Parathyroid adenoma (tissue), 2 donors: ENCODE measurements around the gene CARS1.
A peak's percentile ranks its signal among the peaks of the same experiment; 100 is the strongest.

Experiments
- H2AFZ ChIP-seq: fragments of 300-600 bp; sonication (generic); one replicate; pipeline ENCODE4 v1.7.0; 2017; ENCODE audit warnings: antibody characterized with exemption, mild to moderate bottlenecking
- H3K27ac ChIP-seq: fragments of 300-600 bp; sonication (generic); one replicate; pipeline ENCODE4 v1.7.0; 2017
- H3K27me3 ChIP-seq: fragments of 300-600 bp; sonication (generic); one replicate; pipeline ENCODE4 v1.7.0; 2017; ENCODE audit warnings: low read length; ENCODE audit not compliant: control insufficient read depth, insufficient read depth
- H3K36me3 ChIP-seq: fragments of 300-600 bp; sonication (generic); one replicate; pipeline ENCODE4 v1.7.0; 2017; ENCODE audit warnings: low read length; ENCODE audit not compliant: control insufficient read depth, insufficient read depth
- H3K4me1 ChIP-seq: fragments of 300-600 bp; sonication (generic); one replicate; pipeline ENCODE4 v1.7.0; 2017; ENCODE audit warnings: control low read depth
- H3K4me2 ChIP-seq: fragments of 300-600 bp; sonication (generic); one replicate; pipeline ENCODE4 v1.7.0; 2017; ENCODE audit warnings: low read length
- H3K4me3 ChIP-seq: fragments of 300-600 bp; sonication (generic); one replicate; pipeline ENCODE4 v1.7.0; 2017; ENCODE audit warnings: low read depth, low read length
- H3K79me2 ChIP-seq: fragments of 300-600 bp; sonication (generic); one replicate; pipeline ENCODE4 v1.7.0; 2017; ENCODE audit warnings: control low read depth
- H3K9ac ChIP-seq: fragments of 300-600 bp; sonication (generic); one replicate; pipeline ENCODE4 v1.7.0; 2017; ENCODE audit warnings: mild to moderate bottlenecking
- H3K9me3 ChIP-seq: fragments of 300-600 bp; sonication (generic); one replicate; pipeline ENCODE4 v1.7.0; 2017; ENCODE audit warnings: low read length; ENCODE audit not compliant: control insufficient read depth
- TF ChIP-seq, protein P1 (sequence below): fragments of 300-600 bp; sonication (generic); IDR thresholded peaks from one replicate; pipeline ENCODE4 v1.7.0; 2017; ENCODE audit warnings: antibody characterized with exemption, mild to moderate bottlenecking
- donor health status: primary hyperparathyroidism.

The CARS1 gene

DNA sequence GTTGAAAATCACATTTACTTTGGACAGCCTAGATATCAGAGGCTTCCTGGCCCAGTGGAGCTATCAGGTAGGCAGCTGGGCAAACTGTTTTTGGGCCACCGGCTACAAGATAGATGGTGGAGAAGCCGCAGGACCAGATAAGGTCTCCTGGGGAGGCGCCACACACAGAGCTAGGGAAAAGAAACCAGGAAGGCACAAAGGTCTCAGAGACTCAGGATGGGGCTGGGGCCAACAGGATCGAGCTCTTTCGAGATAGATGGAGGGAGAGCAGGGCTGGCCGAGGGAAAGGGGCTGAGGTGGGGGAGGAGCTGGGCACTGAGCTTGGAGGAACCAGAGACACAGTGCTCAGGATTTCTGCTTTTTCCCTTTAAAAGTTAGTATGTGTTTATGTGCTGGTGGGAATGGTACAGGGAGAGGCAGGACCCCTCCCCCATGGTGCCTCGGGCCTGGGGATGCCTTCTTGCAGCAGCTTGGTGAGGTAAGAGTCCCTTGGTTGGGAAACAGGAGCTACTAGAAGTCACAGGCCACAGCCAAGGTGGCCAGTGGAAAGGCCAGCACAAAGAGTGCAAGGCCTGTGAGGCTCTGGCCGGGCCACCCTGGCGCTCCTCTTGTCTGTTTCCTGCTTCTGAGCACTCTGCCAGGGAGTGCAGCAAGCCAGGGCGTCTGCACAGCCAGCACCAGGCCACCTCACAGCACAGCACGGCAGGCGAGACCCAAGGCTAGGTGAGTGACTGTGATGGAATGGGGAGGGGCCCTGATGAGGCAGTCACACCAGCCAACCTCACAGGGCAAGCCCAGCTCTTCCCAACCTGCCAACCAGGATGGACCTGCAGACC, 53.6 kb downstream of the CARS1 start:
- H3K79me2 ChIP-seq: no peaks in the 10 kb centered on the region
- H3K9ac ChIP-seq: no peak overlapping the region
- H3K27me3 ChIP-seq: no peaks in the 10 kb centered on the region
- H3K4me2 ChIP-seq: no peak overlapping the region
- no peaks in the 10 kb centered on the region for H3K36me3 ChIP-seq
- no peak overlapping the region for H3K4me3 ChIP-seq
- no peak overlapping the region for H2AFZ ChIP-seq
- no peaks in the 10 kb centered on the region for H3K9me3 ChIP-seq
- H3K4me1 ChIP-seq: peaks cover 17% of the 10 kb centered on the region
- no peak overlapping the region for H3K27ac ChIP-seq
- TF ChIP-seq, protein P1, sequence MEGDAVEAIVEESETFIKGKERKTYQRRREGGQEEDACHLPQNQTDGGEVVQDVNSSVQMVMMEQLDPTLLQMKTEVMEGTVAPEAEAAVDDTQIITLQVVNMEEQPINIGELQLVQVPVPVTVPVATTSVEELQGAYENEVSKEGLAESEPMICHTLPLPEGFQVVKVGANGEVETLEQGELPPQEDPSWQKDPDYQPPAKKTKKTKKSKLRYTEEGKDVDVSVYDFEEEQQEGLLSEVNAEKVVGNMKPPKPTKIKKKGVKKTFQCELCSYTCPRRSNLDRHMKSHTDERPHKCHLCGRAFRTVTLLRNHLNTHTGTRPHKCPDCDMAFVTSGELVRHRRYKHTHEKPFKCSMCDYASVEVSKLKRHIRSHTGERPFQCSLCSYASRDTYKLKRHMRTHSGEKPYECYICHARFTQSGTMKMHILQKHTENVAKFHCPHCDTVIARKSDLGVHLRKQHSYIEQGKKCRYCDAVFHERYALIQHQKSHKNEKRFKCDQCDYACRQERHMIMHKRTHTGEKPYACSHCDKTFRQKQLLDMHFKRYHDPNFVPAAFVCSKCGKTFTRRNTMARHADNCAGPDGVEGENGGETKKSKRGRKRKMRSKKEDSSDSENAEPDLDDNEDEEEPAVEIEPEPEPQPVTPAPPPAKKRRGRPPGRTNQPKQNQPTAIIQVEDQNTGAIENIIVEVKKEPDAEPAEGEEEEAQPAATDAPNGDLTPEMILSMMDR: no peak

DNA sequence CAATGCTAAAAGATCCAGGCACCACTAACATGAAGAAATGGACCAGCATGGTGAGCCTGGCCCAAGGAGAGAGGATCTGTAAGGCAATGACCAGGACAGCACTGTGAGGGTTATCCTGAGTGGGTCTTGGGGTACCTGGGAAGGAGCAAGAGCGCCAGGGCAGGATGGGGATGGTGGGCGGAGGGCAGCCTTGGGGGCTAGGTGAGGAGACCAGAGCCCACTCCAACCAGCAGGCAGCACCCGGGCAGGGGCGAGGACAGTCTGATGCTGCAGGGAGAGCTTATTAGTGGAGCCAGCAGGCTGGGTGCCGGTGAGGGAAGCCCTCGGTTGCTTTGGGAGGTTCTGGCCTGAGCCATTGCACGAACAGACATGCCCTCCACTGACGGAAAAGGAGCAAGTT, 54.4 kb downstream of the CARS1 start:
- Histone ChIP-seq H3K36me3 (no peaks in the 10 kb centered on the region), H3K27ac (no peak overlapping the region), H3K4me3 (no peak overlapping the region), H3K79me2 (no peaks in the 10 kb centered on the region), H2AFZ (no peak overlapping the region), H3K9me3 (no peaks in the 10 kb centered on the region), H3K27me3 (no peaks in the 10 kb centered on the region), H3K4me2 (no peak overlapping the region), H3K4me1 (peaks cover 17% of the 10 kb centered on the region), H3K9ac (no peak overlapping the region)
- TF ChIP-seq, protein P1: no peak

DNA sequence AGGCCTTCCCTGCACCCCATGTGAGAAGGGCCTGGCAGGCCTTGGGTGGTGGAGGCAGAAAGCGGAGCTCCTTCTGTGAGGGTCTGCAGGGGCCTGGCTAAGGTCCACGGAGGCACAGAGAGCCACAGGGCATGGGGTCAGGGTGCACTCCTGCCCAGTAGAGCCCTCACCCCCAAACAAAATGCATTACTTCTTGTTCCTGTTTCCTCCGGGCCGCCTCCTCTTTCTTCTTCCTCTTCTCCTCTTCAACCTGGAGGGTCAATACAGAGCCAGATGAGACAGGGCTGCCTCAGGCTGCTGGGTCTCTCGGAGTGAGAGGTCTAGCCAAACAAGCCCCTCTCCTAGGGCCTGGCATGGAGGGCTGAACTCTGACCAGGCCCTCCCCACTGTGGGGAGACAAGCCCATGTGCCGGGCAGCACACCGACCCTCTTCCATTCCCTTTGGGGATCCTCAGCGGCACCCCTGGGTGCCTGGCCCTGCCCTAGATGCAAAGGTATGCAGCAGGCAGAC, 54.8 kb downstream of the CARS1 start:
- H3K4me1 ChIP-seq: peaks cover 18% of the 10 kb centered on the region
- H3K27me3 ChIP-seq: no peaks in the 10 kb centered on the region
- no peak overlapping the region for H2AFZ ChIP-seq
- H3K4me2 ChIP-seq: no peak overlapping the region
- H3K9ac ChIP-seq: no peak overlapping the region
- H3K4me3 ChIP-seq: no peak overlapping the region
- H3K27ac ChIP-seq: peak overlapping the region; percentile 97
- H3K9me3 ChIP-seq: no peaks in the 10 kb centered on the region
- H3K79me2 ChIP-seq: no peaks in the 10 kb centered on the region
- TF ChIP-seq, protein P1: no peak
- no peaks in the 10 kb centered on the region for H3K36me3 ChIP-seq

DNA sequence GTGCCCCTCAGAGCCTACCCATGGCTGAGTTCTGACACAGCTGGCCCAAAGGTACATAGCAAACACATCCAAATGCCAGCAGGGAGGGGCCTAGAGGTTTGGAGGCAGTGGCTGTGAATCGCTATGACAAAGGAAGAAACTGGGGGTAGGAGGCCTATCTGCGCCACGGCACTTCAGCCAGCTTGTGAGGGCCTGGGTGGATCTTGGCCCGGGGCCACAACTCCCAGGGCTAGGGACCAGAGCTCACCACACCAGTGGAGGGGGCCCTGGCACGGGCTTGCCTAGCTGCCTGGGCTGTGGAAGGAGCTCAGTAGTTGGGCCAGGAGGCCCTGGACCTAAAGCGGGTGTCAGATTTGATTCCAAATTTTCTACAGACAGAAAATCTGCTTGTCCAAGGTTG, 55.7 kb downstream of the CARS1 start:
- Histone ChIP-seq H3K9ac (no peak overlapping the region), H3K36me3 (no peaks in the 10 kb centered on the region), H3K27ac (peak overlapping the region; percentile 97), H3K4me2 (peak overlapping the region; percentile 44), H3K79me2 (no peaks in the 10 kb centered on the region), H3K9me3 (no peaks in the 10 kb centered on the region), H2AFZ (peak overlapping the region; percentile 11), H3K4me1 (peaks cover 25% of the 10 kb centered on the region), H3K4me3 (no peak overlapping the region), H3K27me3 (no peaks in the 10 kb centered on the region)
- TF ChIP-seq, protein P1: no peak
